HUES6 (cell line): ENCODE results near the gene TMF1.

Experiments used
- H3K27ac ChIP-seq: 2 replicates; pipeline ENCODE4 v1.7.0; 2013; ENCODE audit warnings: low read depth, mild to moderate bottlenecking, low read length, inconsistent platforms
- H3K27me3 ChIP-seq: 2 replicates; pipeline ENCODE4 v1.6.1; 2013; ENCODE audit warnings: low read length; ENCODE audit not compliant: control insufficient read depth, insufficient read depth
- H3K36me3 ChIP-seq: 2 replicates; pipeline ENCODE4 v1.6.1; 2013; ENCODE audit warnings: low read length; ENCODE audit not compliant: control insufficient read depth, insufficient read depth
- H3K4me1 ChIP-seq: 2 replicates; pipeline ENCODE4 v1.6.1; 2013; ENCODE audit warnings: low read length; ENCODE audit not compliant: control insufficient read depth, insufficient read depth
- H3K4me3 ChIP-seq: 2 replicates; pipeline ENCODE4 v1.5.1; 2013; ENCODE audit warnings: low read depth, low read length
- H3K9ac ChIP-seq: one replicate; pipeline ENCODE4 v1.6.1; 2013; ENCODE audit warnings: mild to moderate bottlenecking, low read length
- H3K9me3 ChIP-seq: 2 replicates; pipeline ENCODE4 v1.6.1; 2013; ENCODE audit warnings: low read depth, low read length; ENCODE audit not compliant: control insufficient read depth, insufficient read depth

TMF1 gene

DNA sequence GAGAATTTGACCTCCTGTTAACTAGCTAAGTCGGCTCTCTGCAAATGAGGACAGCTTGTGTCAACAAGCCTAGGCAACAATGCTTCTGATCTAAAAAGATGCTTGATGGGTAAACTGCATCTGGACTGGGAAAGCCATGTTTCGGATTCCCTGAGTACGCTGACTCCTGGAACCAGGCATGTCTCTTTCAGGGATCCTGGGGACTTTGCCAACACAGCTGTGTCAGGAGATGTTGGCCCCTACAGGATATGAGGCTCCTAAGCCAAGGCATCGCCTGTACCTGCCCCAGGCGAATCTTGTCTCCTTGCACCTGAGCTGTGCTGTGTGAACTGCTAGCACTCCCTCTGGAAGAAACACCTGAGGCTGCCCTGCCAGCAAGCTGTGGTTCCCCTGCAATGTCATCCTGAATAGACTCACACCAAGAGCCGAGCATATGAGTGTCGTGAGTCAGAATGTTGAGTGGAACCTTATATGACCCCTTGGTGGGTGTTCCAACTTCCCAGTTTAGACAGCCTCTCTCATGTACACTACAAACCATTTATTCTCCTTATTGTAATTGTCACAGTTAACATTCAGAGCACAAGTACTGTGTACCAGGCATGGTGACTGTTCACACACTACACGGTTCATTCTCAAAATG lies 55.7 kb downstream of the TMF1 start:
- H3K4me3 ChIP-seq = no peak overlapping the region
- no peaks in the 10 kb centered on the region for H3K4me1 ChIP-seq
- no peak overlapping the region for H3K27ac ChIP-seq
- no peaks in the 10 kb centered on the region for H3K9me3 ChIP-seq
- no peaks in the 10 kb centered on the region for H3K27me3 ChIP-seq
- H3K36me3 ChIP-seq = peaks cover 95% of the 10 kb centered on the region
- H3K9ac ChIP-seq = no peak overlapping the region

DNA sequence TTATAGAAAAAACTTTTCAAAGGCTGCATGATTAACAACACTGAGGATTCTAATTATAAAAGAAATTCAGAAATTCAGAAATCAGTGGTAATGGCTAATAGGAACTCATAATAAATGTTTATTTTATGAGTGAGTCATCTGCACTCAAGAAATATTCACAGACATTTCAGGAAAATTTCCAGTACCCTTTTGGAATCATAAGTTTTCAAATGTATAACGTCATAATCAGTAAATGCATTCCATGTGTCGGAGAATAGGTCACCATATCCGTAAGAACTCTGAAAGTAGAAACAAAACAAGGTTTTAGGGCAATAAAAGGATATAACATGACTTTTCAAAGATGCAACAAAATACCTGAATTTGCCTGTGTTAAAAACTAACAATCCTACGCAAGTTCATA lies 63.4 kb downstream of the TMF1 start:
- no peaks in the 10 kb centered on the region for H3K27me3 ChIP-seq
- peaks cover 92% of the 10 kb centered on the region for H3K36me3 ChIP-seq
- H3K9me3 ChIP-seq = no peaks in the 10 kb centered on the region
- H3K9ac ChIP-seq = no peak overlapping the region
- H3K27ac ChIP-seq = no peak overlapping the region
- no peak overlapping the region for H3K4me3 ChIP-seq
- no peaks in the 10 kb centered on the region for H3K4me1 ChIP-seq

DNA sequence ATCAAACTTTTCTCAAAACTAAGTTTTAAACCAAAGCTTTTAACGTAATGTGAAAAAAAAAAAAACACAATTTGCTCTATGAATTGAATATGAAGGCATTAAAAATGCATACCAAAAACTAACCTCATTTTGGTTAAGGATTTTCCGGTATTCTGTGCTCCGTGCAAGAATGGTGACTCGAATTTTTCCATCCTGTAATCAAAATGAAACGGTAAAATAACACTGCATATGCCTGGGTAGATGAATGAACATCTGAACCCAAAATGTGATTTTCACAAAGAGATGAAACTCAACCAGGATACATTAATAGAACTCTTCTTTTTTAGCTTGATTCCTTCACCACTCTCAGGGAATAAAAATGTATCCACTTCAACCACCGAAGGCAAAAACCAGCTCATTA lies 64.8 kb downstream of the TMF1 start:
- Histone ChIP-seq H3K4me1 (no peaks in the 10 kb centered on the region), H3K9ac (no peak overlapping the region), H3K27me3 (no peaks in the 10 kb centered on the region), H3K9me3 (no peaks in the 10 kb centered on the region), H3K36me3 (peaks cover 92% of the 10 kb centered on the region), H3K4me3 (no peak overlapping the region), H3K27ac (no peak overlapping the region)

DNA sequence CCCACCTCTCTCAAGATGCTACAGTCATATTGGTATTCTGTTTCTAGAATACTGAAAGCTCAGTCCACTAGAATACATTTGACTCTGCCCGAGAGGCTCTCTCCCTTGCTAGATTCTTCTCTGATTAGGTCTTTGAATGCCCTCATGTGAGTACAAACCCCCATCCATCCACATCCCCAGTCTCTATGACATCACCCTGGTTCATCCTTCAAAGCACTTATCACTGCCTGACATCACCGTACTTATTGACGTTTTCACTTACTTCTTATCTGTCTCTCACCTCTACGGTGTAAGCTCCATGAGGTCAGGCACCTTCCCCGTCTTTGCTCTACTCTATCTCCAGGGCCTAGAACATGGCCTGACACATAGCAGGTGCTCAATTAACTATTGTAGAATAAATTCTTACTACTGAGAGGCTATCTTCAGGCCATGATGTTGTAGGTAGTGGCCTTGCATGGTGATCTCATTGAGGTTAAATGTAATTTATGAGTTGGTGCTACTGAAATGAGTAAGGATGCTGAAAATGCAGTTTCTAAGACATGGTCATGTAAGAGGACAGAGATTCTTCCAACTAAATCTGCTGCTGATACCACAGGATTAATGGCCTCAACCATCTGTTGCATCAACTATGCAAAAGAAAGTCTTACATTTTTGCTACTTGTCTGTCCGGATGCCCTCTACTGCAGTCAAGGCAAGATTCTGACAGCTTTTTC lies 65.5 kb downstream of the TMF1 start:
- H3K36me3 ChIP-seq = peaks cover 92% of the 10 kb centered on the region
- H3K9ac ChIP-seq = no peak overlapping the region
- H3K4me1 ChIP-seq = no peaks in the 10 kb centered on the region
- no peaks in the 10 kb centered on the region for H3K27me3 ChIP-seq
- no peak overlapping the region for H3K27ac ChIP-seq
- no peaks in the 10 kb centered on the region for H3K9me3 ChIP-seq
- H3K4me3 ChIP-seq = no peak overlapping the region

DNA sequence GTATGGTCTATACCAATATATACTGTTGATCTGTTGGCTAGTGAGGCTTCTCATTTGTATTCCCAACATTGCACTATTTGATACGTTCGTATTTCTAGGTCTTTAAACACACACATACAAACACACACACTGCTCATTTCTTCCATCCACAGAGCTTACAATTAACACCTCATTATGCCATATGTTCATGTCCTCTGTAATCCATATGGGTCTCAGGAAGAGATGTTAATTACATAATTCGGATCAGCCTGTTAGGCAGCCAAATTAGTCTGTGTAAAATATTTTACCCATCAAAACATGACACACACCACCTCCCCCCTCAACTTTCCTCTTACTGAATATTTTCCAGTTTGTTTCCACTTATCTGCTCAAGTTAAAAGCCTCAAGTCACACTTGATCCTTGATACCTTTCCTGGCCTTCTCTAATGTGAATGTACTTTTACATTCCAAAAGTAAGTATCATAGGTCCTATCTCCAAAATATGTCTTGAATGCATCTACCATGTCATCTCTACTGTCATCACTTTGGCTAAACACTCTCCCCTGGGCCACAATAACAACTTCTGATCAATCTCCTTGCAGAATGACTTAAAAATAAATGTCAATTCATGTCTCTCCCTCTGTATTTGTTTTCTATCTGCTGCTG lies 66.9 kb downstream of the TMF1 start:
- no peak overlapping the region for H3K27ac ChIP-seq
- peaks cover 92% of the 10 kb centered on the region for H3K36me3 ChIP-seq
- H3K9ac ChIP-seq = no peak overlapping the region
- no peaks in the 10 kb centered on the region for H3K27me3 ChIP-seq
- no peaks in the 10 kb centered on the region for H3K4me1 ChIP-seq
- no peaks in the 10 kb centered on the region for H3K9me3 ChIP-seq
- H3K4me3 ChIP-seq = no peak overlapping the region

DNA sequence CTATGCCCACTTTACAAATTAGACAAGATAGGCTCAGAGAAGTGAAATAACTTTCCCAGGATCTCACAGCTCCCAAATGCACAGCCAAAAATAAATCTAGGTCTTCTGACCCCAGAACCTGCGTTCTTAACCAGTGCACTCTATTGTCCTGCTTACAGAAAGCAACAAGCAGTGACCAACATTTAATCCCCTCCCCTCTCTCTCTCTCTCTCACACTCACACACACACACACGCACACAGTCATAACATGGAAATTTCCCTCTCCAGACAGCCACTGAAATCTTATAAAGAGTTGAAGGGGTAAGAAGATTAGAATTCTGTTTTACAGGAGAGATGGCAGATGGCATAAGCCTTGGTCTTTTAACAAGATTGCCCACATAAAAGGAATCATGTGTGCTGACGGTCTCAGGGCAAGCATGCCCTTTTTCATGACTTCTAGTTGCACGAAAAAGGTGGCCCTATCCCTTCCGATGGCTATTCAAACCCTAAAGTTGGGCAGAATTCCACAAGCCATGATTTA lies 68.1 kb downstream of the TMF1 start:
- peaks cover 99% of the 10 kb centered on the region for H3K36me3 ChIP-seq
- no peaks in the 10 kb centered on the region for H3K9me3 ChIP-seq
- no peaks in the 10 kb centered on the region for H3K27me3 ChIP-seq
- no peak overlapping the region for H3K4me3 ChIP-seq
- H3K27ac ChIP-seq = no peak overlapping the region
- H3K9ac ChIP-seq = no peak overlapping the region
- no peaks in the 10 kb centered on the region for H3K4me1 ChIP-seq

DNA sequence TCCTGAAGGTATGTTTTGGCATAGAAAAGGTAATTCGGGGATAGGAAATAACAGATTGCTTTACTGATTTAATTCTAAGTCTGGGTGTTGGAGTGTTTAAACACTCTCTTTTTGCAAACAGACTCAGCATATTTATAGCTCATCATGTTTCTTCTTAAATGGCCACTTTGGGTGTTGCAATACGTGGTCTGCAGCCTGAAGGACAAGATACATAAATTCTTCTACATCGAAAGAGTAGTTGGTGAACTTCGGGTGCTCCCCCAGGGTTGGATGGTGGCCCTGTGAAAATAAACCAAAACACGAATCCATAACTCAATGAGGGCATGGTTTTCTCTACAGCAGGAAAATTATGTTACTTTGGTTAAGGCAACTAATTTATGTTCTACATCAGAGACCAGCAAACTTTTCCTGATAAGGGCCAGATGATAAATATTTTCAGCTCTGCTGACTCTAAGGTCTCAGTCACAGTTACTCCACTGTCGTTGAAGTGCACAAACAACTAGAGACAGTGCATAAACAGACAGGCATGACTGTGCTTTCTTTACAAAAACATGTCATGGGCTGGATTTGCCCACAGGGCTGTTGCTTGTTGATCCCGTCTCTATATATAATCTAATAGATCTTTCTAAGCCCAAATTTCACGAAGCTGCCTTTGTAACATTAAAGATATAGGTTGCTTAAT lies 74.5 kb downstream of the TMF1 start:
- Histone ChIP-seq H3K27me3 (no peaks in the 10 kb centered on the region), H3K9me3 (no peaks in the 10 kb centered on the region), H3K9ac (no peak overlapping the region), H3K4me1 (no peaks in the 10 kb centered on the region), H3K27ac (no peak overlapping the region), H3K36me3 (peaks cover 72% of the 10 kb centered on the region), H3K4me3 (no peak overlapping the region)

DNA sequence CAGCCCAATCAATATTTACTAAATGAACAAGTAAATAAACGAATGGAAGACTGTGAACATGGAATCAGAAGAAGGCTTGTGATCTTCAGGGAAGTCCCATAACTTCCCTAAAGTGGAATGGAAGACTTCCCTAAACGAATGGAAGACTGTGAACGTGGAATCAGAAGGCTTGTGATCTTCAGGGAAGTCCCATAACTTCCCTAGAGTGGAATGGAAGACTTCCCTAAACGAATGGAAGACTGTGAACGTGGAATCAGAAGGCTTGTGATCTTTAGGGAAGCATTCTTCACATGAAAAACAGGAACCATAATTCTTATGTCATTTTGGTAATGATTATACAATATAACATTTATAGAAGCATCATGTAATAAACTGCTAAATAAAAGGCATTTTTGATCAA lies 77.4 kb downstream of the TMF1 start:
- Histone ChIP-seq H3K9ac (no peak overlapping the region), H3K4me3 (no peak overlapping the region), H3K9me3 (no peaks in the 10 kb centered on the region), H3K4me1 (no peaks in the 10 kb centered on the region), H3K36me3 (peaks cover 44% of the 10 kb centered on the region), H3K27ac (no peak overlapping the region), H3K27me3 (no peaks in the 10 kb centered on the region)

DNA sequence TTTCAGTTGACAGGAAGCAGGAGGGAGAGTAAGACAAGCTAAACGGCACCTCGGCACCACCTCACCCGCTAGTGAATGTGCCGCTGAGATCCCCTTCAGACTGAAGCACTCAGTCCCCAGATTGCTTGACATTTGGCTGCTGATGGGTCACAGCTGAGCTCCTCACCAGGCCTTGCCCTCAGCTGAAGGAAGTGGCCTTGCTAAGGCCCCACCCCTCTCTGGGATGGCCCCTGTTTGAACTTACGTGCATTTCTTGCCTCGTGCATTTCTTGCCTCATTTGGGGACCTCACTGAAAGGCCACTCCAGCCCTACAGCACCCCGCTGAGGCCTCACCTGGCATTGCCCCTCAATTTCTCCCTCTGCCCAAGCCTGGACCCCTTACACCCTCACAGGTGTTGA lies 78.5 kb downstream of the TMF1 start:
- Histone ChIP-seq H3K27ac (no peak overlapping the region), H3K27me3 (no peaks in the 10 kb centered on the region), H3K9ac (no peak overlapping the region), H3K4me3 (no peak overlapping the region), H3K36me3 (peaks cover 33% of the 10 kb centered on the region), H3K9me3 (no peaks in the 10 kb centered on the region), H3K4me1 (no peaks in the 10 kb centered on the region)

DNA sequence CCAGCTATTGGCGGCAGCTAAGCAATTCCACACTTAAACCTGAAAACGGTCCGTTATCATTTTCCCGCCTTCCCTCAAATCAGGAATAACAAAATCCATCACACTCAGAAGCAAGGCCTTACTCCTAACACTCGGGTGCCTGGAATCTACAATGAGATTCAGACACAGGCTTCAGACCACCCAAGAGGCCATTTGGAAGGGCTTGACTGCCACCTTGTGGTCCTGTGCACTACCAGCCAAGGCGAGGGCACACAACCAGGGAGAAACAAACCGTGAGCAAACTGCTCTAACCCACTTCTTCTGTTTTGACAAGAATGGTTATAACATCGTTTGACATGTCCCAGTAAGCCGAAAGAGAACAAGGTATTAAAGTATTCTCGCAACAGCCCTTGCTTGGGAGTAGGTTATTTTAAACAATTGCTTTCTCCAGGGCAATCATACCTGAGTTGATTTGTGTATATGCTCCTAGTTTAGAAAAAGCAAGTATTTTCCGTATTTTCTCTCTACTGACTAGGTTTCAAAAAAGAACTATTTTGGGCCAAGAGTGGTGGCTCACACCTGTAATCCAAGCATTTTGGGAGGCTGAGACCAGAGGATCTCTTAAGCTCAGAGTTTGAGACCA lies 79.7 kb downstream of the TMF1 start:
- Histone ChIP-seq H3K4me1 (no peaks in the 10 kb centered on the region), H3K4me3 (no peak overlapping the region), H3K9me3 (no peaks in the 10 kb centered on the region), H3K9ac (no peak overlapping the region), H3K27ac (no peak overlapping the region), H3K36me3 (peaks cover 22% of the 10 kb centered on the region), H3K27me3 (no peaks in the 10 kb centered on the region)
